ENCODE measurements around the gene NPFF.

The NPFF gene

GRCh38 chr12:53474819-53475218 is 32.5 kb downstream of the NPFF start:
- DNase-seq (ENCODE audit: low spot score): no peak

- no peak for DNase-seq (ENCODE audit: low spot score)
Observed at GRCh38 chr12:53474077-53474476, 33.2 kb downstream of the NPFF start.

GRCh38 chr12:53472056-53472582 is 35.2 kb downstream of the NPFF start:
- DNase-seq (ENCODE audit: low spot score): no peak

- no peak for DNase-seq (ENCODE audit: low spot score)
Observed at GRCh38 chr12:53468282-53468681, 39.0 kb downstream of the NPFF start.

- DNase-seq (ENCODE audit: low spot score): no peak
Observed at GRCh38 chr12:53467880-53468279, 39.4 kb downstream of the NPFF start.

- DNase-seq (ENCODE audit: low spot score): no peak
Observed at GRCh38 chr12:53467082-53467481, 40.2 kb downstream of the NPFF start.

GRCh38 chr12:53466640-53467039 is 40.6 kb downstream of the NPFF start:
- DNase-seq (ENCODE audit: low spot score): no peak

- DNase-seq (ENCODE audit: low spot score): no peak
Observed at GRCh38 chr12:53465679-53466078, 41.6 kb downstream of the NPFF start.

GRCh38 chr12:53464685-53465418 is 42.4 kb downstream of the NPFF start:
- DNase-seq (ENCODE audit: low spot score): no peak

GRCh38 chr12:53463802-53464560 is 43.3 kb downstream of the NPFF start:
- no peak for DNase-seq (ENCODE audit: low spot score)

GRCh38 chr12:53462935-53463334 is 44.3 kb downstream of the NPFF start:
- DNase-seq (ENCODE audit: low spot score): no peak

- DNase-seq (ENCODE audit: low spot score): no peak
Observed at GRCh38 chr12:53461591-53461990, 45.7 kb downstream of the NPFF start.

GRCh38 chr12:53461059-53461458 is 46.2 kb downstream of the NPFF start:
- no peak for DNase-seq (ENCODE audit: low spot score)

GRCh38 chr12:53459097-53459496 is 48.2 kb downstream of the NPFF start:
- DNase-seq (ENCODE audit: low spot score): no peak
